Femur (tissue), 1 donor: ENCODE data around the gene ARMH4.

Experiments used
- DNase-seq: peaks from one replicate; pipeline ENCODE4 v3.0.0-alpha.2; 2017

The ARMH4 gene

GRCh38 chr14:58096731-58097130, 55.3 kb downstream of the ARMH4 start:
- no peak for DNase-seq

- no peak for DNase-seq
Measured at GRCh38 chr14:58091883-58092630, 60.0 kb downstream of the ARMH4 start.

- no peak for DNase-seq
Measured at GRCh38 chr14:58089612-58090011, 62.4 kb downstream of the ARMH4 start.

GRCh38 chr14:58088961-58089360, 63.1 kb downstream of the ARMH4 start:
- no peak for DNase-seq

GRCh38 chr14:58085877-58086276, 66.1 kb downstream of the ARMH4 start:
- DNase-seq: no peak

- DNase-seq: no peak
Measured at GRCh38 chr14:58082491-58083098, 69.4 kb downstream of the ARMH4 start.

- DNase-seq: no peak
Measured at GRCh38 chr14:58082011-58082410, 70.0 kb downstream of the ARMH4 start.

- no peak for DNase-seq
Measured at GRCh38 chr14:58078471-58078870, 73.5 kb downstream of the ARMH4 start.

GRCh38 chr14:58078068-58078467, 73.9 kb downstream of the ARMH4 start:
- DNase-seq: no peak

- DNase-seq: no peak
Measured at GRCh38 chr14:58077621-58078020, 74.4 kb downstream of the ARMH4 start.

- DNase-seq: no peak
Measured at GRCh38 chr14:58073516-58073915, 78.5 kb downstream of the ARMH4 start.

- DNase-seq: peak; percentile 66
Measured at GRCh38 chr14:58072288-58073071, 79.5 kb downstream of the ARMH4 start.

GRCh38 chr14:58071341-58071740, 80.7 kb downstream of the ARMH4 start:
- DNase-seq: no peak

- no peak for DNase-seq
Measured at GRCh38 chr14:58068306-58068705, 83.7 kb downstream of the ARMH4 start.

GRCh38 chr14:58066115-58066514, 85.9 kb downstream of the ARMH4 start:
- no peak for DNase-seq

- DNase-seq: no peak
Measured at GRCh38 chr14:58061581-58061980, 90.4 kb downstream of the ARMH4 start.

GRCh38 chr14:58060898-58061297, 91.1 kb downstream of the ARMH4 start:
- DNase-seq: no peak

GRCh38 chr14:58060077-58060476, 91.9 kb downstream of the ARMH4 start:
- no peak for DNase-seq

- DNase-seq: no peak
Measured at GRCh38 chr14:58059126-58059525, 92.9 kb downstream of the ARMH4 start.

- DNase-seq: no peak
Measured at GRCh38 chr14:58055497-58056010, 96.5 kb downstream of the ARMH4 start.

- DNase-seq: peak; percentile 60
Measured at GRCh38 chr14:58054100-58054499, 97.9 kb downstream of the ARMH4 start.

- DNase-seq: no peak
Measured at GRCh38 chr14:58048219-58048618, 103.8 kb downstream of the ARMH4 start.

GRCh38 chr14:58027904-58028303, 124.1 kb downstream of the ARMH4 start:
- no peak for DNase-seq

GRCh38 chr14:58026967-58027366, 125.0 kb downstream of the ARMH4 start:
- DNase-seq: no peak
